CD4-positive, alpha-beta T cell treated with Interleukin-4 for 1 hour (primary cell): Measurements from ENCODE around the gene ADK.
A peak's percentile ranks its signal among the peaks of the same experiment; 100 is the strongest.

Source experiments
- DNase-seq, 2 donors: peaks; one replicate each; pipeline ENCODE4 v3.0.0-alpha.2; 2020 to 2022

ADK gene

DNA sequence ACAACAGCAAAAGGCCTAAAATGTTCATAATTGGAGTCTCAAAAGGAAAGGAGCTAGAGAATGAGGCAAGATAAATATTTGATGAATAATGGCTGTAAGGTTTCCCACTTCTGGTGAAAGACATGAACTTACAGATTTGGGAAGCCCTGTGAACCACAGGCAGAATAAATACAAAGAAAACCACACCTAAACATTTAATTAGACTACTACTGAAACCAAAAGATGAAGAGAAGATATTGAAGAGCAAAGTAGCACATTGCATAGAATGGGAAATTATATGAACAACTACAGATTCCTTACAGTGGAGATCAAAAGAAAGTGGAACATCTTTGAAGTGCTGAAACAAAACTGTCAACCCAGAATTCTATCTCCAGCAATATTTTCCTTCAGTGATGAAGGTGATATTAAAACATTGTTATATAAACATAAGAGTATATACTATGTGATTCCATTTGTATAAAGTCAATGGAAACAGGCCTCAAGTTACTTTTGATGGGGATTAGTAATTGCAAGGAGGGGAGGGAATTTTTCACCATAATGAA lies 484.0 kb downstream of the ADK start:
- no peak for DNase-seq

DNA sequence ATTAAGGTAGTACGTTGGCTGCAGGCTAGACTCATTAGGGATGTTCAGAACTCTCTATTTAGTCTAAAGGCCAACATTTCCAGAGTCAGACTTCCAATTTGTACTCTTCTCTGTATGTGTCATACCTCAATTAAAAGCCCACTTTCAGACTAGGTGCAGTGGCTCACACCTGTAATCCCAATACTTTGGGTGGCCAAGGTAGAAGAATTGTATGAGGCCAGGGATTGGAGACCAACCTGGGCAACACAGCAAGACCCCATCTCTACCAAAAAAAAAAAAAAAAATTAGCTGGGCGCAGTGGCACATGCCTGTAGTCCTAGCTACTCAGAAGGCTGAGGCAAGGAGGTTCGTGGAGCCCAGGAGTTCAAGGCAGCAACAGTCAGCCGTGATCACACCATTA lies 484.6 kb downstream of the ADK start:
- no peak for DNase-seq

DNA sequence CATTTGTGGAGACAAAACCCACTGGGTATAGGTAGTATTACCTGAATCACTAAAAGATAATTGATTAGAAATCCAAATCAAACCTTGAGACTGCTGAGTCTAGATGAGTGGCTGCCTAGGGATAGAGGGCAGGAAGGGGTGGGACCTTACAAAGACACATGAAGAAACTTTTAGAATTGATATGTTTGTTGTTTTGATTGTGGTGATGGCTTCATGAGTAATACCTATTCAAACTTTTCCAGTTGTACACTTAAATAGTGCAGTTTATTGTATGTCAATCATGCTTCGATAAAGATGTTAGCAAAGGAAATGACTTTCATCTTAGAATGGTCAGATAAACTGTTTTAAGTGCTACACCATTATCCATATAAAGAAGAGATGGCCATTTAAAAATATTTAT lies 486.7 kb downstream of the ADK start:
- DNase-seq, result no peak

DNA sequence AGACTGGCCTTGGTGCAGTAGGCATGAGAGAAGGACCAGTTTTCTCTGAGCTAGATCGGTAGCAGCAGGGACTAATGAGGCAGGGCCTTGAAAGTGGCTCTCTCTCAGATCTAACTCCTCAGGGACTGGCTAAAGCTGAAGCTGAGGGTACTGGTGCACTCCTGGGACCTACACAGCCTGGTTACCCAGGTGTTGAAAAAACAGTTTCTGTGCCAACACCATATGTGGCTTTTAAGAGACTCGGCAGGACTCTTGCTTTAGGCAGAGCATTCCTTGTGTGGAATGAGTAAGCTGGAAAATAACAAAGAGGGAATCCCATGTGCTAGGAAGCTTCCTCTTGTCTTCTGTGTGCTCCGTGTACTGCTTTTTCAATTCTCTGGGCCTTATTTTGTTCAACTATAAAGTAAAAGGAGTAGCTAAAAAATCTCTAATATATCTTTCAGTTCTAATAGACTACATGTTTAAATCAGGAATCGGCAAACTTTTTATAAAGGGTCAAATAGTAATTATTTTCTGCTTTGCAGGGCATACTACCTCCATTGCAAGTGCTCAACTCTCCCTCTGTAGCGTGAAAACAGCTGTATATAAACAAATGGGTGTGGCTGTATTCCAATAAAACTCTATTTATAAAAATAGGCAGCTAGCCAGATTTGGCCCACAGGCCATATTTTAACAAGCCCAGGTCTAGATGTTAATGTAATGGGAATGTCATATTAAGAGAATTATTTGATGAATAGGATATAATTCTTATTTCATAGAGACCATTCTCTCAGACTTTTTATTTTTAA lies 489.3 kb downstream of the ADK start:
- DNase-seq, result no peak

DNA sequence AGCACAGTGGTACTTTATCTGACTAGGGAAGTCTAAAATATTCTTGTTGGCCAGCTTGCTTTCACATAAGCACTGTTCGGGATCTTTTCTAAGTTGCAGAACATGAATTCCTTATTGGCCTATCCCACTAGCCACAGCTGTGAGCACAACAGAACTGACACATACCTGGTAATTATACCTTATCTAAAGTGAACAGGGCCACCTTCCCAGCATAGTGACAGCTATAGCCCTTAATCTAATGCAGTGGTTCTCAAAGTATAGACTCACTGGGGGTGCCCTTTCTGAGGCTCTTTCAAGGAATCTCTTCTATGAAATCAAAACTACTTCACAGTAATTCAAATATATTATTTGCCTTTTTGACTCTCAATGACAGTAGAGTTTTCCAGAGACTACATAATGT lies 490.6 kb downstream of the ADK start:
- no peak for DNase-seq

DNA sequence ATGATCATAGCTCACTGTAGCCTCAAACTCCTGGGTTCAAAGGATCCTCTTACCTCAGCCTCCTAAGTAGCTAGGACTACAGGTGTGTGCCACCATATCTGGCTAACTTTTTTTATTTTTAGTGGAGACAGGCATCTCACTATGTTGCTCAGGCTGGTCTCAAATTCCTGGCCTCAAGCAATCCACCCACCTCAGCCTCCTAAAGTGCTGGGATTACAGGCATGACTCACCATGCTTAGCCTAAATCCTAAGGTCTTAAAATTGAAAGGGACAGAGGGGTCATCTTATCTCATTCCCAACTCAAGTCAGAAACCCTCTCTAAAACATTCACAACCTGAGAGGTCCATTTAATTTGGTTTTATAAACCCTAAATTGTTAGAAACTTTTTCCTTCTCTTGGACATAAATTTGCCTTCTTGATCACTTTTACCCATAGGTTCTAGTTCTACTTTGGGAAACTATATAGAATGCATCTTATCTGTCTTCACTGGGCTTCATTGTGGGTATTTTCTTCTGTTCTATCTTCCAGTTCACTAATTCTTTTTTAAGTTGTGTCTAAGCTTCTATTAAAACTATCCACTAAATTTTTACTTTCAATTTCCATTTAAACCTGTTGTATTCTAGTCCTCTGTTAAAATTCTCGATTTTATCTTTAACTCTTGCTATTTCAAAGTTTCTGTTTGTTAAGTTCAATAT lies 492.0 kb downstream of the ADK start:
- no peak for DNase-seq

DNA sequence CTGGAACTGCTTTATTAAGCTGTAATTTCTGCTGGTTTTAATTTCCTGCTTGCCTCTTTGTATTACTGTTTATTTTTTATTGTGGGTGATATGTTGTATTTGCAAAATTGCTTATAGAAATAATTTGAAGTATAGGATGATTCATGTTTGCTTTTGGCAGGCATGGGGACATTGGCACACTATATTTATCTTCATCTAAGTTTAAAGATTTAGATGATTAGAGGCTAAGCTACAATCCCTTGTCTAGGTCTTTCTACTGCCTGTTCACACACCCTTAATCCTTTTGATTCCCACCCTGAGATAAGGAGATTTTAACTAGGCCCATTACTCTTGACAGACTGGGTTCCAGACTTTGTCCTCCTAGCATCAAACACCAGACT lies 492.6 kb downstream of the ADK start:
- DNase-seq, result no peak

DNA sequence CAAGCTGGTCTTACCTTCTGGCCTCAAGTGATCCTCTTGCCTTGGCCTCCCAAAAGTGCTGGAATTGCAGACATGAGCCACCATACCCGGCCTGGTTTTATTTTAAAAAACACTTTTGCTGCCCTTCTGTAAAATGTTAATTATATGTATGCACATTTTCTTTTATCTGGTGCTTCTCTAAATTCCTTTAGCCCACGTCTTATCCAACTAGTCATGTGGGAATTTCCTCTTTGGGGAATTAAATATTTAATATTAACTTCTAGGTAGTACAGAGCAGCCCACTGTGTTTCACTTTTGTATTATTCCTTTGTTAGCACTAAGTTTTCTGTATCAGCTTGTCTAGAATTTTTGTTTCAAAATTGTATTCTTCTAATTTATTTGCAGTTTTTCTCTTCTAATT lies 493.7 kb downstream of the ADK start:
- DNase-seq, result no peak

DNA sequence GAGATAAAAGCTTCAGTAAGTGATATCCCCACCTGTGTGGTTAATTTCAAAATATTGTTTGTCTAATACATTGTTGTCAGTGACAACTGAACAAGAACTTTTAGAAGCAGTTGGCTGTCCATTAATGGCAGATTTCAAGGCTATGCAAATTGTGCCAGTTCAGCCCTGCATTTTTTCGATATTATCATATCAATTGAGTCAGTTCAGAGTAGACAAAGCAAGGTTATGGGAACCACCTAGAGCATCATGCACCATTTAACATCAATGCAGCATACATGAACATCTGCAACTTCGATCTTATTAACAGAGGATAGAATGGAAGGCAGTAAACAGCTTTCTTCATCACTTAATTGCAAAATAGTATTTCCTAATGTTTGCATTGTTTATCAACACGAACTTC lies 494.7 kb downstream of the ADK start:
- no peak for DNase-seq

DNA sequence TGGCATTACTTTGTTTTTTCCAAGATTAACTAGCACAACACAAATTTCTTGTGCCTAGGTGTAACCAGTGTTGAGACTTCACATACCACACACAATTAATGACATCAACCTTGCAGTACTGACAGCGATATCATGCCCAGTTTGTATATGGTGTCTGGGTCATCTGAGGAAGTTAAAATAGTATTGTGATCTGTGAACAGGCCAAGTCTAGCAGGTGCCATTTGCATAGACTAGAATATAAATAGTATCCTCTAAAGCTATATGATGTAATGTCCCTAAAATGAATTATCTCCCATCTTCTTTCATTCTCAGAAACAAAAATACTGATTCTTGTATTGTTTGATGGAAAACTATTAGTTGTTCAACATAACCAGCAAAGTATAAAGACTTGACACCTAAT lies 499.6 kb downstream of the ADK start:
- DNase-seq, result no peak

DNA sequence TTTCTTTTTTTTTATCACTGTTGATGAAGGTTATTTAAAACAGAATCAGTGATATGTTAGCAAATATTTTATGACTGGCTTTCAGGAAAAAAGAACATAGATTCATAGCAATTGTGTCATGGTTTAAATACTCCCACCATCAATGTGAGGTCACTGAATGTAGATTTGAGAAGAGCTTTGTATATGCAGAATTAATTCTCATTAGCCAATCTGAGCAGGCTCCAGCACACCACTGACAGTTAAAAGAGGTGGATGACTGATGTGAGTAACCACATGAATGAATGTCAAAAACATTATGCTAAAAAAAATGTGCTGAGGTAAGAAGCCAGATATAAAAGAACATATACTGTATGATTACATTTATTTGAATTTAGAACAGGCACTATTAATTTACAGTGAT lies 500.5 kb downstream of the ADK start:
- DNase-seq, result no peak

DNA sequence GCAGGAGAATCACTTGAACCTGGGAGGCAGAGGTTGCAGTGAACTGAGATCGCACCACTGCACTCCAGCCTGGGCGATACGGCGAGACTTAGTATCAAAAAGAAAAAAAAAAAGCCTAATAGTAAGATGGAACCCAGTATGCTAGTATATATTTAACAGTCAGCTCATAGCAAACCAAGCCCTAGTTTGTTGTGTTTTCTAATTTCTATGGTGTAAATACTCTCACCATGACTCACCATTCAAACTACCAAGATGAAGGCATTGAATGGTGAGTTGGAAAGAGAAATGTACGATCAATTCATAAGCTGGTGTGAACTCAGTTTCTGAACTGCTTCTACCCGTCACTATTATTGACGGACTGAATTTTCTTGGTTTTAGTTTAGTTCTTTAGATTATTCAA lies 501.6 kb downstream of the ADK start:
- DNase-seq, result no peak

DNA sequence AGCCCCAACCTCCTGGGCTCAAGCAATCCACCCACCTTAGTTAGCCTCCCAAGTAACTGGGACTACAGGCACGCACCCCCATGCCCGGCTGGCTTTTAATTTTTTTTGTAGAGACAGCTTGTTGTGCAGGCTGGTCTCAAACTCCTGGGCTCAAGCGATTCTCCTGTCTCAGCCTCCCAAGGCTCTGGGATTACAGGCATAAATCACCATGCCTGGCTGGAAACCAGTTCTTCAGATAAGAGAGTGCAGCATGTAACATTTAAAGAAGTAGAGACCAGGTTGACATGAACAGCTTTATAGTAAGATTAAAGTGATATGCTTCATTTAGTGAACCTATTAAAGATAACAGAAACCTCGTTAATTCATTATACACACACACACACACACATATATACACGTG lies 507.5 kb downstream of the ADK start:
- no peak for DNase-seq

DNA sequence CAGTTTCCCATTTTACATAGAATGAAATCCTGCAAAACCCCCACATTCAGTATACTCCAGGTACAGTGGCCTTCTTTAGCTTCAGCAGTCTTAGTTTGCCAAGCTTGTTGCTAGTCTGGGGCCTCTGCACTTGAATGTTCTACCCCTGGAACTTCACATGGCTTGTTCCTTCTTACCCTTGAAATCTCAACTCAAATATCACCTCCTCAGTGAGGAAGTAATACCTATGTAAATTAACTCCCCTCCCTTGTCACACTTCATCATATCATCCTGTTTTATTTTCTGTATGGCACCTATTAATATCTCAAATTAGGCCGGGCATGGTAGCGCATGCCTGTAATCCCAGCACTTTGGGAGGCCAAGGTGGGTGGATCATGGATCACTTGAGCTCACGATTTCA lies 511.6 kb downstream of the ADK start:
- DNase-seq, result no peak

DNA sequence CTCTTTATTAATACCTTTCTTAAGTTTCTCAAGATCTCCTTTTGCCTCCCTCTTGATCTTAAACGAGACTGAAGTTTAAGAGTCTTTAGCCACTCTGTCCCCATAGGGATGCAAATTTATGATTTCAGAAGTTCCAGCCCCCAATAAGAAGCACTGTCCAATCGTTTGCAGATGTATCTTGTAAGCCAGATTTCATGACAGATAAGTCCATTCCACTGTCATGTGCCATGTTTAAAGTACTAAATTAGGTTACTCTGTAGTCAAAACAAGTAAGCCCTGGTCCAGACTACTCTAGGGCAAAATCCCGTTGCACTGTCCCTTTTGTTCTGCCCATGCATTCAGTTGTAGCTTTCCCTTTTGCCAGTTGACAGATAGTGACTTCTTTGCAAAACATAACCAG lies 518.2 kb downstream of the ADK start:
- no peak for DNase-seq

DNA sequence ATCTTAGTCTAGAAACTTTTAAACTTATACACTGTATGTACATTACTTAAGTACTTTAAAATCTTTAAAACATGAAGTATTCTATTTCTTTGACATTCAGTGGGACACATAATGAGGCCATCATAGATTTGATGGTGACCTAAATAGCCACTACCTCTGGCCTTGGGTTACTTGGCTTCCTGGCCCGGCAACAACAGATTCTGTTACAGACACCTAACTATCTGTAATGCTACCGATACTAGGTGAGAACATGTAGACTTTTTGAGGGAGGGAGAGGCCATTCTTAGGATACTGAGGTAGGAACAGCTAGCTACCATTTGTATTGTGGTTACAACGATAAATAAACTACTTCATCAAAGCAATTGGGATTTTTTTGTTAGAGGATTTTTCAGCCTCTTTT lies 520.7 kb downstream of the ADK start:
- no peak for DNase-seq

DNA sequence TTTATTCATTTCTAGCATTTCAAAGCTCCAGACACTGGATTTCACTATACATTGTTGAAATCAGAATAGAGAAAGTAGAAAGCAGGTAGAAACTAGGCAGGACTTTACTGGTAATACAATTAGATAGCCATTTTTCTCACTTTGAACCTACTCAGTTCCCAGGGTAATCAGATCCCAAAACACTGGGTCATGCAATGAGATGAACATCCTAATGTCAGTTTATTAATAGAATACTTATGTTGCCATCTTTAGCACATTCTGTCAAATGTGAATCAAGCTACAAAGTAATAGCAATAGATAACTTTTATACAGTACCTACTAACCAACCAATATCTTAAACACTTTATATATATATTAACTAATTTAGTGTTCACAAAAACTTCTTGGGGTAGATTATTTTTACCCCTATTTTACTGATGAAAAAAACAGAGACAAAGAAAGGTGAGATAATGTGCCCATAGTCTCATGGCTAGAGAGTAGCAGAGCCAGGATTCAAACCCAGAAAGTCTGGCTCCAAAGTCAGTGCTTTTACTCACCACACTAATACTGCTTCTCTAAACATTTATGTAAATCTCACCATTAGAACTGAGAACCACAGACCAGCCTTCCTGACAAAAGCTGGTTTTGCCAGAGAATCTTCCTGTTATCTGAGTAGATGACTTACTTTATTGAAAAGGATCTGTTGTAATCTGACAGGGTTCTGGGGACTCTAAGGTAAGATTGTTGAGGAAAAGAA lies 521.6 kb downstream of the ADK start:
- DNase-seq, result no peak

DNA sequence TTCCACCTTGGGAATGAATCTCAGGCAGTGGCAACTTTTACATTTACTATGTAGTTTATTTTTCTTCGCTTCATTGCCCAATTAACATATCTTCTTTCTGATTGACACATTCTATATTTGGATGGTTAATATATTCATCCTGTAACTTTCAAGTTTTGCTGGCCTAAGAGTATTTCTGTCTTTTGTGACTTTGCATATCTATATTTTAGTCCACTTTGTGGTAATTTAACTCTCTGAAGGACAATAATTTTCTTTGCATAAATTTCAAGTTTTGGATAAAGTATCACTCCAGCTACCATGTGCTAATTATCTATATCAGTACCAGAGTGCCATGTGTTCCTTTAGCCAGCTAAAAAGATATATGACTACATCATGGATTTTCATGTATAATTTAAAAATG lies 523.9 kb downstream of the ADK start:
- no peak for DNase-seq

DNA sequence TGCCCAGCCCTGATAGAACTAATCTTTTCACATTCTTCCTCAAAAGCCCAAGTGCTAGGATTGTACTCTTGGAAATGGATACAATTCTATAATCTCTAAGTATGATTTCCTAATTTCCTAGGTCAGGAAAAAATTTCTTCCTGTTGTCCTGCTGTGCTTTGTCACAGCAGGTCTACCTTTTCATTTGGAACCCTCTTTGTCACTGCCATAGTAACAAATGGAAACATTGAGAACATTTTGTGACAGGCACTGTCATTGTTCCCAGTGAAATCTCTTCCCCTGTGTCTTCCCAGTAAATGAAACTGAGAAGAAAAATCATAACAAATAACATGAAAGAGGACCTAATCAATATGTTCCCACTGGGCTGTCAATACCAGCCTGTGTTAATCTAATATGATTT lies 524.5 kb downstream of the ADK start:
- DNase-seq, result no peak

DNA sequence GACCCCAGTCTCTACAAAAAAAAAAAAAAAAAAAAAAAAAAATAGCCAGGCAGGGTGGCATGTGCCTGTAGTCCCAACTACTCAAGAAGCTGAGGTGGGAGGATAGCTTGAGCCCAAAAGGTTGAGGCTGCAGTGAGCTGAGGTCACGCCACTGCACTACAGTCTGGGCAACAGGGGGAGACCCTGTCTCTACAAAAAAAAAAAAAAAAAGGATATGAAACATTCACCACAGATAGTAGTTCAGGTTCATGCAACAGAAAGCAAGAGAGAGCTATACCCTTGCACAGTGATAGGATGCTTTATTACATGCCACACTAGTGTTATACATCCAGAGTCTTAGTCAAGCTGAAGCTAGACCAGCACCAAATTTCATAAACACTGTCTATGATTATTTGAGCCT lies 526.9 kb downstream of the ADK start:
- no peak for DNase-seq

DNA sequence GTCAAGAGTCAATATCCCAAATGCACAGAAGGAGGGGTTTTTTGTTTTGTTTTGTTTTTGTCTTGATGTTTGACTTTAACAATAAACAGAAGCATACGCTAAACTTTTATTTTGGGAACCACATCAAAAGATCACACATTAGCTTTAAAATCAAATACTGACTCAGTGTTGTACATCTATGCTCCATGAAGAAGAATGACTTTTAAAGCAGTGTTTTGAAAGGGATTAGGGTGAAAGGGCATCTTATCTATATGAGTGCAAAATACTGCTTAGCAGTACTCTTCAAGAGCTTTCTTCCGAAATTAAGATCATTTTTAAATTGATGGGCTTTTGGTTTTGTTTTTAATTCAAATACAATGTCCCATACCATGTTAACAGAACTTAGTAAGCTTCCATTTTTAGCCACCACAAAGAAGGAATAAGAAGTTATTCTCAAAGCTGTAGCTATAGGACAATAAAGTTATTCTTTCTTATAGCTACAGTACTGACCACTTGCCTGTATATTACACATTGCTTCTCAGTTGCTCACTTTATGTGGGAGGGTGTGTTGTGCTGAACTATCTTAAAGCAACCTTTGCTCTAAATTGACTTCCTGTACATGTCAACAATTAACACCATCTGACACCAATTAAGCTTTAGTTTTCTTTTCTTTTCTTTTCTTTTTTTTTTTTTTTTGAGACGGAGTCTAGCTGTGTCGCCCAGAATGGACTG lies 531.1 kb downstream of the ADK start:
- peak in 1 of 2 donors; percentile 3 for DNase-seq

DNA sequence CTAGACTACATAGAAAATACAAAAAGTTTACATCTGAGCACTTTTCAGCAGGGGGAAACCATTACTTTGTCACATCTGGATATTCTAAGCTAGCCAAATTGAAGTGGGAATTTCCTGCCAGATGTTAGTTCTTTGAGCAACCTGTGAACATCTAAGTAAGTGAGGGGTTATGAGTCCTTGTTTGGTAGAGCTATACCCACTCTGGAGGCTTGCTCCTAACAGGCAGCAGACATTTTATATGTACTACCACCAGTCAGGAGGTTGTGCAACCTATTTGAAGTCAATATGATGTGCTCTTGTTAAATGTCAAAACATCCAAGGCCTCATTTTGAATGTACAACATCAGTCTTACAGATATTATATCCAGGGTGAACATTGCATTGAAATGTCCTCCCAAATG lies 532.0 kb downstream of the ADK start:
- DNase-seq, result no peak
